ENCODE measurements around the gene HPN.

The HPN gene

GRCh38 chr19:35033067-35034004, 8.2 kb upstream of the HPN start:
- TF ChIP-seq CEBPB (IDR thresholded peaks at IDR 0.05) (no peak), TCF12 (IDR thresholded peaks at IDR 0.05; ENCODE audit: low read depth) (no peak), ZBTB7A (IDR thresholded peaks at IDR 0.05; ENCODE audit: low read depth) (no peak), USF1 (IDR thresholded peaks at IDR 0.05) (no peak), RAD21 (IDR thresholded peaks at IDR 0.05; ENCODE audit: low read depth) (no peak), EP300 (IDR thresholded peaks at IDR 0.05; ENCODE audit: borderline replicate concordance) (no peak), EGR1 (IDR thresholded peaks at IDR 0.05) (no peak), YY1 (IDR thresholded peaks at IDR 0.05; ENCODE audit: low read depth) (no peak), NFIC (IDR thresholded peaks at IDR 0.05) (no peak), FOXM1 (IDR thresholded peaks at IDR 0.05; ENCODE audit: borderline replicate concordance, low read depth) (no peak)

GRCh38 chr19:35034005-35034502, 7.5 kb upstream of the HPN start:
- TF ChIP-seq YY1 (IDR thresholded peaks at IDR 0.05; ENCODE audit: low read depth) (no peak), RAD21 (IDR thresholded peaks at IDR 0.05; ENCODE audit: low read depth) (no peak), NFIC (IDR thresholded peaks at IDR 0.05) (no peak), TCF12 (IDR thresholded peaks at IDR 0.05; ENCODE audit: low read depth) (no peak), TEAD4 (IDR thresholded peaks at IDR 0.05) (no peak), TAF1 (IDR thresholded peaks at IDR 0.05; ENCODE audit: low read depth) (no peak), REST (IDR thresholded peaks at IDR 0.05; ENCODE audit: low read depth) (no peak), EGR1 (IDR thresholded peaks at IDR 0.05) (no peak), CEBPB (IDR thresholded peaks at IDR 0.05) (no peak), CREB1 (IDR thresholded peaks at IDR 0.05; ENCODE audit: low read depth) (no peak), MAX (IDR thresholded peaks at IDR 0.05) (no peak), USF1 (IDR thresholded peaks at IDR 0.05) (no peak)

GRCh38 chr19:35034588-35035382, 6.7 kb upstream of the HPN start:
- TF ChIP-seq NFIC (IDR thresholded peaks at IDR 0.05) (no peak), USF1 (IDR thresholded peaks at IDR 0.05) (no peak), TEAD4 (IDR thresholded peaks at IDR 0.05) (no peak), FOXM1 (IDR thresholded peaks at IDR 0.05; ENCODE audit: borderline replicate concordance, low read depth) (no peak), ZBTB7A (IDR thresholded peaks at IDR 0.05; ENCODE audit: low read depth) (no peak), EGR1 (IDR thresholded peaks at IDR 0.05) (no peak)

GRCh38 chr19:35037716-35038622, 3.6 kb upstream of the HPN start:
- TF ChIP-seq RAD21 (IDR thresholded peaks at IDR 0.05; ENCODE audit: low read depth) = no peak
- TF ChIP-seq REST (IDR thresholded peaks at IDR 0.05; ENCODE audit: low read depth) = no peak
- no peak for TF ChIP-seq NFIC (IDR thresholded peaks at IDR 0.05)
- no peak for TF ChIP-seq TCF12 (IDR thresholded peaks at IDR 0.05; ENCODE audit: low read depth)
- no peak for TF ChIP-seq CEBPB (IDR thresholded peaks at IDR 0.05)
- no peak for TF ChIP-seq TEAD4 (IDR thresholded peaks at IDR 0.05)
- no peak for TF ChIP-seq CREB1 (IDR thresholded peaks at IDR 0.05; ENCODE audit: low read depth)
- no peak for TF ChIP-seq TAF1 (IDR thresholded peaks at IDR 0.05; ENCODE audit: low read depth)
- TF ChIP-seq MAX (IDR thresholded peaks at IDR 0.05) = no peak
- TF ChIP-seq YY1 (IDR thresholded peaks at IDR 0.05; ENCODE audit: low read depth) = no peak
- TF ChIP-seq EP300 (IDR thresholded peaks at IDR 0.05; ENCODE audit: borderline replicate concordance) = no peak
- TF ChIP-seq USF1 (IDR thresholded peaks at IDR 0.05) = no peak
- TF ChIP-seq EGR1 (IDR thresholded peaks at IDR 0.05) = no peak
- TF ChIP-seq ZBTB7A (IDR thresholded peaks at IDR 0.05; ENCODE audit: low read depth) = no peak

All from Ishikawa (cell line).